Activated CD4-positive, alpha-beta T cell treated with anti-CD3 and anti-CD28 coated beads, Interleukin-2, amount 50 U/mL, for 16 hours (primary cell): Measurements from ENCODE around the gene RPS24.
"Not testable (repeated sequence)": the region's sequence is repeated elsewhere in the genome, so short reads cannot be mapped to it uniquely, and the experiment has no call there.

Source experiments
- DNase-seq: peaks from one replicate; pipeline ENCODE4 v3.0.0-alpha.2; 2020

RPS24 gene

DNA sequence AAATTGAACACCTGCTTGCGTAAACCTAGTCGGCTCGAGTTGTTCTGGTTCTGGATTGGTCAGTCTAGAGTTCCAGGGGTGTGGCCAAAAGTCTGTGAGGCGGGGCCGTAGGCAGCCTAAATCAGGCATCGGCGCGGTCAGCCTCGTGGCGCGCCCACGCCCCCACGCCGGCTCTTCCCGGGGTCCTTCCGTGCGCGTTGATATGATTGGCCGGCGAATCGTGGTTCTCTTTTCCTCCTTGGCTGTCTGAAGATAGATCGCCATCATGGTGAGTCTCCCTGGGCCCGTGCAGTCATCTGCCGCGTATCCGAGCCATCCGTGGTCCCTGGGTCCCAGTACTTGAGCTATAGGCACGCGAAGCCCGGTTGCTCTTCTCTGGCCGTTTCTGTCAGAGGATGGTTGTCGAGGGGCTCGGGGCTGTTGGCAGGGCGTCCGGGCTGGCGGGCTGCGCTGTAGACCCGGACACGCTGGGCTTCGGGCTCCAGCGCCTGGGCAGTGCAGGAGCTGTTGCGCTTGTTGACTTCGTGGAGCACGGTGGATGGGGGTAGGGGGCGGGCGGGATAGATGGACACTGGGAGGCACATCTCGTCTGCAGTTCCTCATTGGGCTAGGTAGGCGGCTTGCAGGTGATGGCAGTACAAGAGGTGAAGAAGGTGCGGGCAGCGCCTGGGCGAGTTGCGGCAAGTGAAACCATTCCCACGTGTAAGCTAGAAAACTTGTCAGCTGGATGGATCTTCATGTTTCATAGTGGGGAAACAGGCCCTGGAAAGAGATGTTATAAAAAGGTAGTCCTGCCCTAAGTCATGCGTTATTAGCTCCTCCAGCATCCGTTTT, at the start of gene RPS24:
RPS24 (plus strand) TSS at position 227 of the 834 bp plus-strand sequence; CDS start at position 266, 39 bp downstream.
- DNase-seq: peak; percentile 97

DNA sequence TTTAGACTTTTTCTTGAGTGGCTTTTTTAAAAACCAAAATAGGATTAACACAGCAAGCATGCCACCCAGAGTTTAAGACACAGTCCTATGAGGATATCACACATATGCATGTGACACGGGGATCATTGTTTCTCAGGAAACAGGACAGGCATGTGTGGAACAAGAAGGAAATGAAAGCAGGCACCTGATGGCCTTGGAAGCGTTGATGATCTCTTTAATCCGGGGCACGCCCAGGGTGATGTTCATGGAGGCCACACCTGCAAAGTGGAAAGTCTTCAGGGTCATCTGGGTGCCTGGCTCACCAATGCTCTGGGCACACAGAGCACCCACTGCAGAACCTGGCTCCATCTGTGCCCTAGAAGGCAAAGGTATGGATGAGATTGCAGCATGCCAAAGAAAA, 48.7 kb upstream of the RPS24 start:
- no peak for DNase-seq

DNA sequence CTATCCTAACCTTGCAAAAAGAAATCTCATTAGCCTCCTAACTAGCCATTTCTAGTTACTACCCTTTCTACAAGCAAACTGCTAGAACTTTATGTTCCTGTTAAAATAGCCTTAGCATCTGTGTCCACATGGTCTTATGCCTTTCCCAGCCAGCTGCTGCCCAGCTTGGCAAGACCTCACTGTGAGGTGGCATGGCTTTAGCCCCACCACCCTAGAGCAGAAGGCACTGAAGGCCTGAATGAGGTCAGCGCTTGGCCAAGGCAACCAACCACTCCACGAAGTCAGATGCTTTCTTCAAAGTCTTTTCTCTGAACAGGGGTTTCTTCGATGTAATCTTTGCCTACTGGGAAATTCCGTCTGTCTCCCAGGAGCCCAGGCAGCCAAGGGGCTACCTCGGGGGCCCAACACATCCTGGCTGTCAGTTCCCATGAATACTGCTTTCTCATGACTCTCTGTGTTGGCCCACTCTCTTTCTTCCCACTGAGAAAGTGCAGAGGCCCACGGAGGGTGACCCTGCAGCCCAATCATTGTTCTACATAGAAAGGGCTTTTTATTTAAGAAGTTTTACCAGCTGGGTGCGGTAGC, 45.9 kb upstream of the RPS24 start:
- no peak for DNase-seq

DNA sequence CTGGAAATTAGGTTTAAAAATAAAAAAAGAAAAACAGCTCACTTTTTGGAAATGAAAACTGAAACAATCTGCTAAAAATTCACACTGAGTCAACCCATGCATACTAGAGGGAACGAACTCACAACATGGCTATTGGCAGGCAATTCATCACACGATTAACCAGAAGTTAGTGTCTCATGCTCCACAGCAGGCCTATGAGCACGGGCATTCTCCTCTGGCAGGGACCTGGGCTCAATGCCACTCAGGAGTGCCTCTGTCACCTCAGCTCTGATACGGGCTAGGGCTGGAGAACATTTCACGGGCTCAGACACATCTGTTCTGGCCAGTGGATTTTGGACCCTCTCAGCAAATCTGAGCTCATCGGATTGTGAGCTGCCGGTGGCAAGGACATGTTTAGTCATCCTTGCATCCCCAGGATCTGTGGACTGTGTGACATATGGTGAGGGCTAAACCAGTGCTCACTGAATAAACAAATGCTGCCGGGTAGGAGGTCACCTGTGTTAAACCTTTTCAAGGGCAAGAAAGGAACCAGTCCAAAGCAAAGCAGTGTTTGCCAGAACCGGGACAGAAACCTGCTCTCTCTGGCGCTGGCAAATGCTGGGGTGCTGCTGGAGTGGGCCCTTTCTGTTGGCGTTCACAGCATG, 44.5 kb upstream of the RPS24 start:
- no peak for DNase-seq

DNA sequence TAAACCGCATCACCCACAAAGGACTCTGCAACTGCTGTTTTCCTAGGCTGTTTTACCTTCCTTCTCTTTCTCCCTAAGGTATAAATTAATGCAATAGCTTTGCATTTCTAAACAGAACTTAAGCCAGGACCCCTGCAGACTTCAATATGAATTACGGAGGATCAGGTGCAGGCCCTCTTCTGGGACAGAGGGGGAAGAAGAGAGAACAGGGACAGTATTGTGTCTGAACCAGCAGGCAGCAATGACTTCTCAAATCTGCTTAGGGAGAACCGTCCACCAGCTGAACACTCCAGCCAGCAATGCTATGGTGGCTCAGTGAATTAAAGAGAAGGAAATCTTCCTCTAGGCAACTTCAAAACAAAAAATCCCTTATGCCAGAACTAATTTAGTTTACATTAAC, 40.0 kb upstream of the RPS24 start:
- DNase-seq: no peak

GRCh38 chr10:77998780-77999179, 34.9 kb upstream of the RPS24 start:
- not testable (repeated sequence) for DNase-seq

DNA sequence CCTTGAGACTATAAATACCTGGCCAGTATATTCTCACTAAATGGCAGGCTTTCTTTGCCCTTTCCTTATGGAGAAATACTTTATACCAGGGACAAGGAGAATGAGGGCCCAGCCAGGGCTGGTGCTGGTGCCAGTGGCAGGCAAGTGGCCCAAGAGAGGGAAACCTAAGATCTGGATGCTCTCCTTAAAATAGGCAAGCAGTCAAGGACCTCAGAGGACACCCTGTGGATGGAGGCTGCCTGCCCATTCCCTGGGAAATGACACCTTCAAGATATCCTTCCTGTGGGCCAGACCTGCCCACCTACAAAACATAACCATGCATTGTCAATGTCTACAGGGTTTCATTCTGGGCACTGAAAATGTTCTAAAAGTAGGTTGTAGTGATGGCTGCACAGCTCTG, 33.5 kb upstream of the RPS24 start:
- DNase-seq: no peak

- no peak for DNase-seq
Measured at GRCh38 chr10:78000956-78001472, 32.6 kb upstream of the RPS24 start.

- no peak for DNase-seq
Measured at GRCh38 chr10:78002541-78003288, 30.9 kb upstream of the RPS24 start.

GRCh38 chr10:78004215-78005026, 29.2 kb upstream of the RPS24 start:
- DNase-seq: no peak

GRCh38 chr10:78007172-78007571, 26.5 kb upstream of the RPS24 start:
- DNase-seq: no peak

GRCh38 chr10:78009662-78010061, 24.0 kb upstream of the RPS24 start:
- no peak for DNase-seq

GRCh38 chr10:78010278-78010677, 23.4 kb upstream of the RPS24 start:
- DNase-seq: no peak

GRCh38 chr10:78011065-78011464, 22.6 kb upstream of the RPS24 start:
- no peak for DNase-seq

- DNase-seq: no peak
Measured at GRCh38 chr10:78013564-78013963, 20.1 kb upstream of the RPS24 start.

DNA sequence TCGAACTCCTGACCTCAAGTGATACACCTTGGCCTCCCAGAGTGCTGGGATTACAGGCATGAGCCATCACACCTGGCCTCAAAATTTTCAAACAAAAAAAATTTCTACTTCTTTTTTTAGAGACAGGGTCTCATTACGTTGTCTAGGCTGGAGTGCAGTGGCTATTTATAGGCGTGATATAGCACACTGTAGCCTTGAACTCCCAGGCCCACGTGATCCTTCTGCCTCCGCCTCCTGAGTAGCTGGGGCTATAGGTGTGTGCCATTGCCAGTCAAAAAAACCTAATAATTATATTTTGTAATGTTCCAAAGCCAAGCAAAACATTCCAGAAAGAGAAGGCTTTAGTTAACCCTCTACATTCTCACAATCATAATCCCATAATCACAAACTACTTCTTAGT, 18.1 kb upstream of the RPS24 start:
- no peak for DNase-seq

- no peak for DNase-seq
Measured at GRCh38 chr10:78017856-78018255, 15.8 kb upstream of the RPS24 start.

GRCh38 chr10:78019264-78019663, 14.4 kb upstream of the RPS24 start:
- no peak for DNase-seq

GRCh38 chr10:78021201-78021600, 12.5 kb upstream of the RPS24 start:
- DNase-seq: no peak

DNA sequence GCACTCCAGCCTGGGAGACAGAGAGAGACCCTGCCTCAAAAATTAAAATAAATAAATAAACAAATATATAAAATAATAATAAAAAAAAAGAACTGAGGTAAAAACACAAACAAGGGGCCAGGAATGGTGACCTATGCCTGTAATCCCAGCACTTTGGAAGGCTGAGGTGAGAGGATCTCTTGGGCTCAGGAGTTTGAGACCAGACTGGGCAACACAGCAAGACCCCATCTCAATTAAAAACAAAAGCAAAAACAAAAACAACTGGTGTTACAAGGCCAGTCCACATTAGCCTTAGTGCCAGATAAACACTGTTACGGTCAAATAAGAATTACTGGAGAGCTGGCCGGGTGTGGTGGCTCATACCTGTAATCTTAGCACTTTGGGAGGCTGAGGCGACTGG, 9.9 kb upstream of the RPS24 start:
- no peak for DNase-seq

DNA sequence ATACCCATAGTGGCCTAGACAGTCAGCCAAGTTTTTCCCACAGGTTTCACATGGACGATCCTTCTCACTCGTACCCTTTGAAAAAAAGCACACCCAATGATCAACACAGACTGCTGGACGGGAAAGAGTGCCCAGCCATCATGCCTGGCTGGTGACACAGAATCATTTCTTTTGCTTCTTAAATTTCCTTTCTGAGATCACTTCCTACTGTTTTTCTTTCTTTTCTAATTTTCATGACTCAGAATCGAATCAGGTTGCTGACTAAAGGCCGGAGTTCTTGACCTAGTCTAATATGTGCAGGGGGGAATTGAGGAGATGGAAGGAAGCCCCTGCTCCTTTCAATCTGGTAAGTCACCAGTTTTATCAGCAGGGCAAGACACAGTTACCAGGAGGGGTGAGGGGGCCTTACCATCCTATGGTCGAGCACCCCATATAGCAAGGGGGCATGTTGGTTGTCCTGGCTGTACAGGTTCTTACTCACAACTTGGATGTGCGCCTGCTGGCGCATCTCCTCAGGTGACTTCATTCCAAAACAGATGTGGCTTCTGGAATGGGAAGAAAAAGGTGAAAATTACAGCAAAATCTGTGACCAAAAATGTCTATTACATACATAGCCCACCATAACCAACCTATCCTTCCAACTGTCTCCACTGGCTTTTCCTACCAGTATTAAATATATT, 7.8 kb upstream of the RPS24 start:
- no peak for DNase-seq
